ENCODE results near the gene LUC7L2.

LUC7L2 gene

GRCh38 chr7:139328375-139328774, 31.3 kb upstream of the LUC7L2 start:
- no peak for DNase-seq
- TF ChIP-seq CTCF (IDR thresholded peaks at IDR 0.05; ENCODE audit: borderline replicate concordance, extremely low read depth, low read length, poor library complexity, severe bottlenecking) (no peak), EZH2 (IDR thresholded peaks at IDR 0.05; ENCODE audit: borderline replicate concordance, low read depth, low read length, severe bottlenecking) (no peak)
- no peak for ATAC-seq (ENCODE audit: insufficient read depth, low read depth)

GRCh38 chr7:139329119-139329518, 30.6 kb upstream of the LUC7L2 start:
- H3K36me3 ChIP-seq (ENCODE audit: insufficient read depth, low read length): no peaks in the 10 kb centered on the region
- H3K4me2 ChIP-seq (ENCODE audit: insufficient read depth, low read length): no peak overlapping the region
- H4K20me1 ChIP-seq (ENCODE audit: insufficient read depth, low read length): no peaks in the 10 kb centered on the region
- ATAC-seq (ENCODE audit: insufficient read depth, low read depth): no peak
- H3K4me3 ChIP-seq (ENCODE audit: low read depth in 1 of 2, low read length in 2 of 2): no peak overlapping the region
- H3K9ac ChIP-seq (ENCODE audit: low read depth, low read length): no peak overlapping the region
- H3K27me3 ChIP-seq (ENCODE audit: insufficient read depth, low read length, poor library complexity): no peaks in the 10 kb centered on the region
- H3K27ac ChIP-seq (ENCODE audit: low read length): no peak overlapping the region
- TF ChIP-seq EZH2 (IDR thresholded peaks at IDR 0.05; ENCODE audit: borderline replicate concordance, low read depth, low read length, severe bottlenecking) (no peak), CTCF (IDR thresholded peaks at IDR 0.05; ENCODE audit: borderline replicate concordance, extremely low read depth, low read length, poor library complexity, severe bottlenecking) (no peak)
- no peaks in the 10 kb centered on the region for H3K79me2 ChIP-seq (ENCODE audit: insufficient read depth, low read length)
- no peaks in the 10 kb centered on the region for H3K9me3 ChIP-seq (ENCODE audit: insufficient read depth, low read length, severe bottlenecking)
- no peak overlapping the region for H2AFZ ChIP-seq (ENCODE audit: low read depth, low read length)
- DNase-seq: no peak
- H3K4me1 ChIP-seq (ENCODE audit: insufficient read depth, low read length): no peaks in the 10 kb centered on the region

More at GRCh38 chr7:139328375-139328774, 31.3 kb upstream of the LUC7L2 start:
- Histone ChIP-seq H3K4me1 (ENCODE audit: insufficient read depth, low read length) (no peaks in the 10 kb centered on the region), H3K4me3 (ENCODE audit: low read depth in 1 of 2, low read length in 2 of 2) (no peak overlapping the region), H3K27ac (ENCODE audit: low read length) (no peak overlapping the region), H3K4me2 (ENCODE audit: insufficient read depth, low read length) (no peak overlapping the region), H3K36me3 (ENCODE audit: insufficient read depth, low read length) (no peaks in the 10 kb centered on the region), H4K20me1 (ENCODE audit: insufficient read depth, low read length) (no peaks in the 10 kb centered on the region), H3K9me3 (ENCODE audit: insufficient read depth, low read length, severe bottlenecking) (no peaks in the 10 kb centered on the region), H2AFZ (ENCODE audit: low read depth, low read length) (no peak overlapping the region), H3K9ac (ENCODE audit: low read depth, low read length) (no peak overlapping the region), H3K27me3 (ENCODE audit: insufficient read depth, low read length, poor library complexity) (no peaks in the 10 kb centered on the region), H3K79me2 (ENCODE audit: insufficient read depth, low read length) (no peaks in the 10 kb centered on the region)

GRCh38 chr7:139330333-139331030, 29.2 kb upstream of the LUC7L2 start:
- DNase-seq: no peak
- TF ChIP-seq EZH2 (IDR thresholded peaks at IDR 0.05; ENCODE audit: borderline replicate concordance, low read depth, low read length, severe bottlenecking) (no peak), CTCF (IDR thresholded peaks at IDR 0.05; ENCODE audit: borderline replicate concordance, extremely low read depth, low read length, poor library complexity, severe bottlenecking) (no peak)
- H3K27ac ChIP-seq (ENCODE audit: low read length): no peak overlapping the region
- no peaks in the 10 kb centered on the region for H3K79me2 ChIP-seq (ENCODE audit: insufficient read depth, low read length)
- no peaks in the 10 kb centered on the region for H3K4me1 ChIP-seq (ENCODE audit: insufficient read depth, low read length)
- H3K4me2 ChIP-seq (ENCODE audit: insufficient read depth, low read length): no peak overlapping the region
- H3K9ac ChIP-seq (ENCODE audit: low read depth, low read length): no peak overlapping the region
- no peaks in the 10 kb centered on the region for H4K20me1 ChIP-seq (ENCODE audit: insufficient read depth, low read length)
- ATAC-seq (ENCODE audit: insufficient read depth, low read depth): no peak
- H3K36me3 ChIP-seq (ENCODE audit: insufficient read depth, low read length): no peaks in the 10 kb centered on the region
- no peaks in the 10 kb centered on the region for H3K9me3 ChIP-seq (ENCODE audit: insufficient read depth, low read length, severe bottlenecking)
- no peak overlapping the region for H3K4me3 ChIP-seq (ENCODE audit: low read depth in 1 of 2, low read length in 2 of 2)
- H3K27me3 ChIP-seq (ENCODE audit: insufficient read depth, low read length, poor library complexity): no peaks in the 10 kb centered on the region
- H2AFZ ChIP-seq (ENCODE audit: low read depth, low read length): peak overlapping the region; percentile 40; the same call in 1 of the 2 replicates

Measured in DND-41 (cell line).